Stimulated activated CD8-positive, alpha-beta memory T cell treated with anti-CD3 and anti-CD28 coated beads, Interleukin-7, amount 100 ng/mL, for 24 hours (primary cell): ENCODE results near the gene FCRL2.
"Not testable (repeated sequence)": the region's sequence is repeated elsewhere in the genome, so short reads cannot be mapped to it uniquely, and the experiment has no call there.

ENCODE experiments used
- DNase-seq: peaks from one replicate; pipeline ENCODE4 v3.0.0-alpha.2; 2020; ENCODE audit warnings: low read depth

The FCRL2 gene

GRCh38 chr1:157751283-157751682 lies 25.6 kb downstream of the FCRL2 start:
- DNase-seq: no peak

- DNase-seq: no peak
These were observed 28.6 kb downstream of the FCRL2 start for GRCh38 chr1:157748262-157748817.

- no peak for DNase-seq
These were observed 37.6 kb downstream of the FCRL2 start for GRCh38 chr1:157739229-157739901.

GRCh38 chr1:157735991-157736390 lies 40.9 kb downstream of the FCRL2 start:
- not testable (repeated sequence) for DNase-seq

- DNase-seq: no peak
These were observed 42.6 kb downstream of the FCRL2 start for GRCh38 chr1:157734321-157734720.

- no peak for DNase-seq
These were observed 44.2 kb downstream of the FCRL2 start for GRCh38 chr1:157732755-157733154.

- no peak for DNase-seq
These were observed 51.7 kb downstream of the FCRL2 start for GRCh38 chr1:157725221-157725577.

GRCh38 chr1:157724537-157725220 lies 52.3 kb downstream of the FCRL2 start:
- DNase-seq: no peak

- DNase-seq: no peak
These were observed 53.8 kb downstream of the FCRL2 start for GRCh38 chr1:157723157-157723556.

GRCh38 chr1:157721985-157722384 lies 54.9 kb downstream of the FCRL2 start:
- no peak for DNase-seq

GRCh38 chr1:157715736-157716135 lies 61.2 kb downstream of the FCRL2 start:
- no peak for DNase-seq

GRCh38 chr1:157711802-157712201 lies 65.1 kb downstream of the FCRL2 start:
- no peak for DNase-seq

- DNase-seq: no peak
These were observed 72.1 kb downstream of the FCRL2 start for GRCh38 chr1:157704878-157705277.

- no peak for DNase-seq
These were observed 73.0 kb downstream of the FCRL2 start for GRCh38 chr1:157703981-157704380.

- no peak for DNase-seq
These were observed 74.6 kb downstream of the FCRL2 start for GRCh38 chr1:157702308-157702825.

GRCh38 chr1:157700732-157701131 lies 76.2 kb downstream of the FCRL2 start, which contains the start of gene FCRL3:
Gene FCRL3 (minus strand): TSS chr1:157700769. CDS start chr1:157700489, 280 bp downstream.
- DNase-seq: no peak

- no peak for DNase-seq
These were observed 76.6 kb downstream of the FCRL2 start for GRCh38 chr1:157700305-157700704.

GRCh38 chr1:157697781-157698569 lies 79.0 kb downstream of the FCRL2 start:
- no peak for DNase-seq

- DNase-seq: no peak
These were observed 79.8 kb downstream of the FCRL2 start for GRCh38 chr1:157696966-157697628.
